Measurements from ENCODE around the gene SMIM43.

Gene SMIM43

DNA sequence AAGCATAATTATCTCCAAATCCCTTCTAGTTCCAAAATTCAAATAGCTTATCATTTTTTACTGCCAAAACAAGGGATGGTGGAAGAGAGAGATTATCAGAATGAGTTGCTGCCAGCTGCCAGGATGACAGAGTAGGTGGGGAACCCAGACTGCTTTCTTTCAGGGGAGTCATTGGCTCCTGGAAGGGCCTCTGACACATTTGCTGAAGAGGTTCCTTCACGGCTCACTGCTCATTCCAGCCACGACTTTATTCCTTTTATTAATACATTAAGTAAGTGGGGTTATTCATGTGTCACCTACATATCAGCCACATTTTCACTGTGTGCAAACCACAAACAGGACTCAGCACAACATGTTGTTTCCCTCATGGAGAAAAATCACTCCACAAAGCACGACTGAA, 12.7 kb upstream of the SMIM43 start:
- ATAC-seq, result peak; percentile 8; the same call in 2 of the 3 replicates
- TF ChIP-seq RARB (CRISPR knock-in tag; IDR thresholded peaks at IDR 0.05), result no peak
- TF ChIP-seq CSDC2 (CRISPR knock-in tag; IDR thresholded peaks at IDR 0.05), result no peak
- TF ChIP-seq ZNF70 (CRISPR knock-in tag; IDR thresholded peaks at IDR 0.05), result no peak
- TF ChIP-seq GLIS3 (CRISPR knock-in tag; IDR thresholded peaks at IDR 0.05), result no peak
- TF ChIP-seq ARNTL (CRISPR knock-in tag; IDR thresholded peaks at IDR 0.05; ENCODE audit: borderline replicate concordance, low read depth), result no peak
- TF ChIP-seq, protein P1, sequence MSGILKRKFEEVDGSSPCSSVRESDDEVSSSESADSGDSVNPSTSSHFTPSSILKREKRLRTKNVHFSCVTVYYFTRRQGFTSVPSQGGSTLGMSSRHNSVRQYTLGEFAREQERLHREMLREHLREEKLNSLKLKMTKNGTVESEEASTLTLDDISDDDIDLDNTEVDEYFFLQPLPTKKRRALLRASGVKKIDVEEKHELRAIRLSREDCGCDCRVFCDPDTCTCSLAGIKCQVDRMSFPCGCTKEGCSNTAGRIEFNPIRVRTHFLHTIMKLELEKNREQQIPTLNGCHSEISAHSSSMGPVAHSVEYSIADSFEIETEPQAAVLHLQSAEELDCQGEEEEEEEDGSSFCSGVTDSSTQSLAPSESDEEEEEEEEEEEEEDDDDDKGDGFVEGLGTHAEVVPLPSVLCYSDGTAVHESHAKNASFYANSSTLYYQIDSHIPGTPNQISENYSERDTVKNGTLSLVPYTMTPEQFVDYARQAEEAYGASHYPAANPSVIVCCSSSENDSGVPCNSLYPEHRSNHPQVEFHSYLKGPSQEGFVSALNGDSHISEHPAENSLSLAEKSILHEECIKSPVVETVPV (CRISPR knock-in tag; IDR thresholded peaks at IDR 0.05), result no peak
- TF ChIP-seq, protein P2, sequence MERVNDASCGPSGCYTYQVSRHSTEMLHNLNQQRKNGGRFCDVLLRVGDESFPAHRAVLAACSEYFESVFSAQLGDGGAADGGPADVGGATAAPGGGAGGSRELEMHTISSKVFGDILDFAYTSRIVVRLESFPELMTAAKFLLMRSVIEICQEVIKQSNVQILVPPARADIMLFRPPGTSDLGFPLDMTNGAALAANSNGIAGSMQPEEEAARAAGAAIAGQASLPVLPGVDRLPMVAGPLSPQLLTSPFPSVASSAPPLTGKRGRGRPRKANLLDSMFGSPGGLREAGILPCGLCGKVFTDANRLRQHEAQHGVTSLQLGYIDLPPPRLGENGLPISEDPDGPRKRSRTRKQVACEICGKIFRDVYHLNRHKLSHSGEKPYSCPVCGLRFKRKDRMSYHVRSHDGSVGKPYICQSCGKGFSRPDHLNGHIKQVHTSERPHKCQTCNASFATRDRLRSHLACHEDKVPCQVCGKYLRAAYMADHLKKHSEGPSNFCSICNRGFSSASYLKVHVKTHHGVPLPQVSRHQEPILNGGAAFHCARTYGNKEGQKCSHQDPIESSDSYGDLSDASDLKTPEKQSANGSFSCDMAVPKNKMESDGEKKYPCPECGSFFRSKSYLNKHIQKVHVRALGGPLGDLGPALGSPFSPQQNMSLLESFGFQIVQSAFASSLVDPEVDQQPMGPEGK (CRISPR knock-in tag; IDR thresholded peaks at IDR 0.05; ENCODE audit: borderline replicate concordance), result no peak
- no peak for TF ChIP-seq SNAI2 (CRISPR knock-in tag; IDR thresholded peaks at IDR 0.05)
- TF ChIP-seq BACH2 (CRISPR knock-in tag; IDR thresholded peaks at IDR 0.05; ENCODE audit: borderline replicate concordance), result no peak
- TF ChIP-seq, protein P3, sequence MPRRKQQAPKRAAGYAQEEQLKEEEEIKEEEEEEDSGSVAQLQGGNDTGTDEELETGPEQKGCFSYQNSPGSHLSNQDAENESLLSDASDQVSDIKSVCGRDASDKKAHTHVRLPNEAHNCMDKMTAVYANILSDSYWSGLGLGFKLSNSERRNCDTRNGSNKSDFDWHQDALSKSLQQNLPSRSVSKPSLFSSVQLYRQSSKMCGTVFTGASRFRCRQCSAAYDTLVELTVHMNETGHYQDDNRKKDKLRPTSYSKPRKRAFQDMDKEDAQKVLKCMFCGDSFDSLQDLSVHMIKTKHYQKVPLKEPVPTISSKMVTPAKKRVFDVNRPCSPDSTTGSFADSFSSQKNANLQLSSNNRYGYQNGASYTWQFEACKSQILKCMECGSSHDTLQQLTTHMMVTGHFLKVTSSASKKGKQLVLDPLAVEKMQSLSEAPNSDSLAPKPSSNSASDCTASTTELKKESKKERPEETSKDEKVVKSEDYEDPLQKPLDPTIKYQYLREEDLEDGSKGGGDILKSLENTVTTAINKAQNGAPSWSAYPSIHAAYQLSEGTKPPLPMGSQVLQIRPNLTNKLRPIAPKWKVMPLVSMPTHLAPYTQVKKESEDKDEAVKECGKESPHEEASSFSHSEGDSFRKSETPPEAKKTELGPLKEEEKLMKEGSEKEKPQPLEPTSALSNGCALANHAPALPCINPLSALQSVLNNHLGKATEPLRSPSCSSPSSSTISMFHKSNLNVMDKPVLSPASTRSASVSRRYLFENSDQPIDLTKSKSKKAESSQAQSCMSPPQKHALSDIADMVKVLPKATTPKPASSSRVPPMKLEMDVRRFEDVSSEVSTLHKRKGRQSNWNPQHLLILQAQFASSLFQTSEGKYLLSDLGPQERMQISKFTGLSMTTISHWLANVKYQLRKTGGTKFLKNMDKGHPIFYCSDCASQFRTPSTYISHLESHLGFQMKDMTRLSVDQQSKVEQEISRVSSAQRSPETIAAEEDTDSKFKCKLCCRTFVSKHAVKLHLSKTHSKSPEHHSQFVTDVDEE (CRISPR knock-in tag; IDR thresholded peaks at IDR 0.05), result no peak
- TF ChIP-seq, protein P4, sequence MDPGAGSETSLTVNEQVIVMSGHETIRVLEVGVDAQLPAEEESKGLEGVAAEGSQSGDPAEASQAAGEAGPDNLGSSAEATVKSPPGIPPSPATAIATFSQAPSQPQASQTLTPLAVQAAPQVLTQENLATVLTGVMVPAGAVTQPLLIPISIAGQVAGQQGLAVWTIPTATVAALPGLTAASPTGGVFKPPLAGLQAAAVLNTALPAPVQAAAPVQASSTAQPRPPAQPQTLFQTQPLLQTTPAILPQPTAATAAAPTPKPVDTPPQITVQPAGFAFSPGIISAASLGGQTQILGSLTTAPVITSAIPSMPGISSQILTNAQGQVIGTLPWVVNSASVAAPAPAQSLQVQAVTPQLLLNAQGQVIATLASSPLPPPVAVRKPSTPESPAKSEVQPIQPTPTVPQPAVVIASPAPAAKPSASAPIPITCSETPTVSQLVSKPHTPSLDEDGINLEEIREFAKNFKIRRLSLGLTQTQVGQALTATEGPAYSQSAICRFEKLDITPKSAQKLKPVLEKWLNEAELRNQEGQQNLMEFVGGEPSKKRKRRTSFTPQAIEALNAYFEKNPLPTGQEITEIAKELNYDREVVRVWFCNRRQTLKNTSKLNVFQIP (CRISPR knock-in tag; IDR thresholded peaks at IDR 0.05; ENCODE audit: borderline replicate concordance, low read depth), result no peak
- TF ChIP-seq ZNF8 (CRISPR knock-in tag; IDR thresholded peaks at IDR 0.05), result no peak
- TF ChIP-seq ZC3H10 (CRISPR knock-in tag; IDR thresholded peaks at IDR 0.05), result no peak
- no peak for TF ChIP-seq ISL1 (CRISPR knock-in tag; IDR thresholded peaks at IDR 0.05)

DNA sequence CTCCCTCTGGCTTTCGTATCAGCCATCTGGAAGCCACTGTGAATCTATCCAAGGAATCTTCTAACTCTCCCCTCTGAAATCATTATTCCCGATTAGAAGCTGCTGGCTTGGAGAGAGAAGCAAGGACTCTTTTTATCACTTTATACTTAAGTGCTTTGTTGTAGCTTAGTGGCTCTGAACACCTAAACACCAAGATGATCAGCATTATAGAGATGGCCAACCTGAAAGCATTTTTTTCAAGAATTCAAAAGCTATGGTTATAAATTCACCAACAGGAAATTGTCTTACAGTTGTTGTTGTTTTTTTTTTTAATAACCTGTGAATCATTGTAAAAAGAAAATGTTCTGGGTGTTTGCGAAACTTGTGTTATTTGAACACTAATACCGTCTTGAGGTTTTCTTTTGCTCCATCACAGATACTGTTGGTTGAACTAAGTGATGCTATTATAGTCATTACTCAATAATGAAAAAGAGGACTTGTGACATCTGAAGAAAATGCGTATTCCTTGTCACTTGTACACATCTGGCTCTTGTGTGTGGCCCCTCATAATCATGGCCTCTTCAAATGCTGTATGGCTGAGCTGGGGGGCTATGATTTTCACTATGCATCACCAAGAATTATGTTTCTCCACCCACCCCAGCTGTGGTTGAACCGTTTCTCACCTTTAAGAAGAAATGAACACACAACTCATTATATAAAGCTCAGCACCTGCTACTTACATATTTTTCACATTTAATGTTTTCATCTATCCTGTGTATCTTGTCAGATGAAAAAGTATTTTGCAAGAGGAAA, 11.8 kb upstream of the SMIM43 start:
- no peak for ATAC-seq
- no peak for TF ChIP-seq SNAI2 (CRISPR knock-in tag; IDR thresholded peaks at IDR 0.05)
- no peak for TF ChIP-seq ZFP3 (CRISPR knock-in tag; IDR thresholded peaks at IDR 0.05)
- TF ChIP-seq ESRRG (CRISPR knock-in tag; IDR thresholded peaks at IDR 0.05), result no peak
- TF ChIP-seq RARB (CRISPR knock-in tag; IDR thresholded peaks at IDR 0.05), result no peak
- TF ChIP-seq, protein P1 (CRISPR knock-in tag; IDR thresholded peaks at IDR 0.05), result no peak
- no peak for TF ChIP-seq TOX (CRISPR knock-in tag; IDR thresholded peaks at IDR 0.05; ENCODE audit: borderline replicate concordance)
- no peak for TF ChIP-seq TCF4 (CRISPR knock-in tag; IDR thresholded peaks at IDR 0.05; ENCODE audit: borderline replicate concordance)
- TF ChIP-seq ZNF70 (CRISPR knock-in tag; IDR thresholded peaks at IDR 0.05), result no peak
- no peak for TF ChIP-seq ZNF8 (CRISPR knock-in tag; IDR thresholded peaks at IDR 0.05)

DNA sequence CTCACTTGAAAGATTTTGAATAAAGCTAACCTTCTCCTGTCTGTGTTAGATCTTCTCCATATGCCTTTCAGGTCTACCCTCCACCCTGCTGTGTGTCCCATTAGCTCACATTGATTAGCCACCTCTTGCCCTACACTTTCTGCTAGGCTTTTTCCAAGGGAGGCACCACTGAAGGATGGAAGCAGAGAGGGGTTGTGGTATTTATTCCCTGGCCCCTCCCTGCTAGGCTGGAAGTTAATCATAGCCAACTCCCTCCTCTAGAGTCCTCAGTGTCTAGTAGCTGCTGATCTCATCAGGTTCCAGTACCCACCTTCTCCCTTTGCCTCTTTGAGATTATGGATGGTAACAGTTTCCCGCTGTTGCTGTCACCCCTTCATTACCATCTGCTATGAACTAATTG, 8.9 kb upstream of the SMIM43 start:
- TF ChIP-seq RARB (CRISPR knock-in tag; IDR thresholded peaks at IDR 0.05), result no peak
- peak; percentile 17 for ATAC-seq

DNA sequence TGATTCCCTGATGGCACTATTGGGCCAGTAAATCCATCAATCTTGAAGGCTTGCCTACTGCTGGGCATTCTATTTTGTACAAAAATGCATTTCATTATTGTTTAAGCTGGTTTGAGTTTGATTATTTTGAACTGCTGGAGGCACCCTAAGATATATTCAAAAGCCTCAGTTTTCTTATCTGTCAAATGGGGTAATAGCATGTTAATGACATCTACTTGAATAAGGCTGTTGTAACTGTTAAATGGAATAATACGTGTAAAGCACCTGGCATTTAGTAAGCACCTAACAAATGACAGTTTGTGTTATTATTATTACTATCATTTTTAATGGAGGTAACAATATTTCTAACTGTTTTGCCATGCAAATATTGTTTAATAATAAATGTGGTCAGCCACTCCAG, 6.9 kb upstream of the SMIM43 start:
- ATAC-seq, result no peak
- TF ChIP-seq SNAI2 (CRISPR knock-in tag; IDR thresholded peaks at IDR 0.05) (no peak), ESRRG (CRISPR knock-in tag; IDR thresholded peaks at IDR 0.05) (no peak), BACH2 (CRISPR knock-in tag; IDR thresholded peaks at IDR 0.05; ENCODE audit: borderline replicate concordance) (no peak), TOX (CRISPR knock-in tag; IDR thresholded peaks at IDR 0.05; ENCODE audit: borderline replicate concordance) (no peak)
- TF ChIP-seq, protein P2 (CRISPR knock-in tag; IDR thresholded peaks at IDR 0.05; ENCODE audit: borderline replicate concordance), result no peak

Data from SK-N-SH treated with all-trans-retinoic acid at 6 μM for 48 hours (cell line).